HepG2 (cell line): ENCODE results near the gene SYCE3. TPM values are rescaled to one million over a fixed set of nuclear protein-coding genes. Genes with fewer than 3 reads are reported as not detected.

Source experiments
- ATAC-seq: fragments of 200-7000 bp; cut with Tn5 transposase; 3 replicates; pipeline ENCODE4 v1.9.1; 2020; ENCODE audit warnings: mild to moderate bottlenecking, moderate library complexity
- BruUV-seq: library from RNA; stranded (reverse); fragments of 400-500 nt; replicated peaks from 2 replicates; lab custom pipeline; 2021; lab: Mats Ljungman, UMichigan
- CTCF ChIA-PET: fragments of 300-600 bp; formaldehyde crosslinking; extraction: SDS; loops from one replicate; lab custom pipeline; 2021; ENCODE audit warnings: low total read pairs, inconsistent platforms, low intra/inter-chr PET ratio; lab: Yijun Ruan, JAX
- POLR2A ChIA-PET: fragments of 350-600 bp; sonication (Branson Sonifier 250); formaldehyde crosslinking; loops from one replicate; lab custom pipeline; 2020; ENCODE audit warnings: antibody characterized with exemption, inconsistent platforms; lab: Yijun Ruan, JAX
- DNase-seq: peaks from one replicate; pipeline ENCODE4 v3.0.0-alpha.2; 2015; ENCODE audit warnings: low spot score
- FAIRE-seq: peaks from 3 replicates; lab custom pipeline; 2011; peaks lifted over from hg19 to GRCh38; lab: Jason Lieb, UNC
- H2AFZ ChIP-seq: one replicate; pipeline ENCODE4 v1.6.1; 2011; ENCODE audit warnings: low read length, inconsistent platforms
- H3K27ac ChIP-seq: fragments of 300-600 bp; 3 replicates; pipeline ENCODE4 v1.8.0; 2011; ENCODE audit warnings: mixed run types, mild to moderate bottlenecking, mixed read lengths, low read length, inconsistent platforms; ENCODE audit not compliant: insufficient read depth; ENCODE audit errors: extremely low read length
- H3K27me3 ChIP-seq, 2 experiments: fragments of 200-600 bp in 1 of 2; 2 replicates in 1 of 2; 3 replicates in 1 of 2; pipeline versions ENCODE4 v1.6.0 to v1.8.0; 2011; ENCODE audit warnings: low read length in 2 of 2, mild to moderate bottlenecking in 2 of 2, moderate library complexity in 2 of 2, inconsistent platforms in 1 of 2; ENCODE audit not compliant: insufficient read depth in 2 of 2, control insufficient read depth in 1 of 2
- H3K36me3 ChIP-seq, 2 experiments: fragments of 200-600 bp in 1 of 2; replicated peaks in 1 of 2; 2 replicates in 1 of 2; 3 replicates in 1 of 2; pipeline versions ENCODE4 v1.5.1 to v1.8.0; 2011; ENCODE audit warnings: low read length in 2 of 2, inconsistent platforms in 1 of 2; ENCODE audit not compliant: insufficient read depth in 2 of 2, control insufficient read depth in 1 of 2
- H3K4me1 ChIP-seq: 2 replicates; pipeline ENCODE4 v1.5.1; 2012; ENCODE audit warnings: low read length, inconsistent platforms; ENCODE audit not compliant: insufficient read depth
- H3K4me2 ChIP-seq: 2 replicates; pipeline ENCODE4 v1.6.0; 2011; ENCODE audit warnings: low read depth, low read length, inconsistent platforms
- H3K4me3 ChIP-seq, 3 experiments: fragments of 200-600 bp in 1 of 3; sonication (generic), shearing (Covaris generic) in 1 of 3; replicated peaks in 1 of 3; 2 replicates each; pipeline ENCODE4 v1.5.1; 2011 to 2016; ENCODE audit warnings: low read length in 3 of 3, inconsistent platforms in 2 of 3, low read depth in 2 of 3, mild to moderate bottlenecking in 2 of 3, control low read depth in 1 of 3, mixed read lengths in 1 of 3; ENCODE audit not compliant: insufficient read depth in 1 of 3
- H3K79me2 ChIP-seq: one replicate; pipeline ENCODE4 v1.6.1; 2011; ENCODE audit warnings: low read length, inconsistent platforms; ENCODE audit not compliant: insufficient read depth
- H3K9ac ChIP-seq: 2 replicates; pipeline ENCODE4 v1.6.0; 2011; ENCODE audit warnings: mild to moderate bottlenecking, low read depth, low read length, inconsistent platforms; ENCODE audit not compliant: insufficient read depth
- H3K9me3 ChIP-seq: 2 replicates; pipeline ENCODE4 v1.5.1; 2012; ENCODE audit warnings: mild to moderate bottlenecking, low read length
- H4K20me1 ChIP-seq: 2 replicates; pipeline ENCODE4 v1.6.0; 2011; ENCODE audit warnings: inconsistent platforms, mild to moderate bottlenecking, low read length, moderate library complexity; ENCODE audit not compliant: insufficient read depth
- AGO2 ChIP-seq: fragments of 200-400 bp; formaldehyde crosslinking; optimal IDR thresholded peaks from 2 replicates; pipeline ENCODE3; 2017; ENCODE audit warnings: mild to moderate bottlenecking, low read depth, low read length, moderate library complexity
- CERS6 ChIP-seq: sonication (generic); formaldehyde crosslinking; IDR thresholded peaks from 2 replicates; pipeline ENCODE4 v1.5.0; 2020; ENCODE audit warnings: missing genetic modification reagents
- GATA4 ChIP-seq: sonication (generic); IDR thresholded peaks from 2 replicates; pipeline ENCODE4 v1.6.1; 2016; ENCODE audit warnings: antibody characterized with exemption, low read depth, borderline replicate concordance
- GLMP ChIP-seq: sonication (generic); formaldehyde crosslinking; IDR thresholded peaks from 2 replicates; pipeline ENCODE4 v1.9.0; 2021; ENCODE audit warnings: missing genetic modification reagents, mild to moderate bottlenecking, borderline replicate concordance
- GTF2F1 ChIP-seq: fragments of 150-350 bp; IDR thresholded peaks from 2 replicates; pipeline ENCODE4 v1.6.1; 2014; ENCODE audit warnings: low read length
- IKZF5 ChIP-seq: IDR thresholded peaks from 2 replicates; pipeline ENCODE4 v1.6.1; 2018; ENCODE audit warnings: missing genetic modification reagents, mild to moderate bottlenecking, missing compliant biosample characterization
- KDM6A ChIP-seq: IDR thresholded peaks from 2 replicates; pipeline ENCODE4 v1.6.1; 2016; ENCODE audit warnings: low read depth
- MTA3 ChIP-seq: sonication (generic); formaldehyde crosslinking; IDR thresholded peaks from 2 replicates; pipeline ENCODE4 v1.4.0; 2020; ENCODE audit warnings: missing genetic modification reagents
- ZBTB33 ChIP-seq: sonication (generic); formaldehyde crosslinking; IDR thresholded peaks from 2 replicates; pipeline ENCODE4 v1.4.0; 2020; ENCODE audit warnings: missing genetic modification reagents
- ZFP37 ChIP-seq: sonication (generic); formaldehyde crosslinking; IDR thresholded peaks from 2 replicates; pipeline ENCODE4 v1.4.0; 2020; ENCODE audit warnings: missing genetic modification reagents, borderline replicate concordance
- ZMYM3 ChIP-seq: sonication (generic); formaldehyde crosslinking; IDR thresholded peaks from 2 replicates; pipeline ENCODE4 v1.5.1; 2020; ENCODE audit warnings: mild to moderate bottlenecking, missing genetic modification reagents
- ZNF547 ChIP-seq: sonication (generic); formaldehyde crosslinking; IDR thresholded peaks from 2 replicates; pipeline ENCODE4 v1.5.1; 2020; ENCODE audit warnings: mild to moderate bottlenecking, missing genetic modification reagents
- whole genome bisulfite sequencing: methylation state at CpG from one replicate; pipeline ENCODE4 v1.1.6; 2017; ENCODE audit warnings: low lambda C conversion rate; 5-methylcytosine and 5-hydroxymethylcytosine counted together
- in situ Hi-C: cut with HindIII; loops from 2 replicates; pipeline ENCODE4 v1.10.0; 2017; ENCODE audit warnings: low pct_unique_long_range_greater_than_20kb; ENCODE audit not compliant: extremely low pct_ligation_motif_present
- intact Hi-C: fragments of 100-400 bp; cut with micrococcal nuclease; formaldehyde crosslinking; loops from one replicate; pipeline ENCODE4 v1.10.0; 2022; ENCODE audit not compliant: unreplicated experiment
- polyA plus RNA-seq, 8 experiments: library from polyadenylated mRNA; depleted of rRNA in 3 of 8; stranded (reverse) in 7 of 8; unstranded in 1 of 8; fragments of >200 nt; fragmentation: Illumina TruSeq in 4 of 8; extraction: Trizol in 4 of 8; gene quantifications; 2 replicates each; pipeline versions ENCODE4 v1.2.1 to v1.2.3, GENCODE V29; 2011 to 2016; ENCODE audit warnings: low read depth in 4 of 8, missing spikeins in 1 of 8, mixed read lengths in 1 of 8; ENCODE audit not compliant: insufficient read depth in 1 of 8
- total RNA-seq, 5 experiments: library from RNA; depleted of rRNA; stranded (reverse); fragments of >200 nt; fragmentation: Illumina TruSeq; extraction: Trizol; gene quantifications; 2 replicates each; pipeline ENCODE4 v1.2.3, GENCODE V29; 2016; ENCODE audit warnings: low read depth in 1 of 5
- TF ChIP-seq, protein P1 (sequence below): sonication (generic); formaldehyde crosslinking; IDR thresholded peaks from 2 replicates; pipeline ENCODE4 v1.4.0; 2020; ENCODE audit warnings: missing genetic modification reagents, borderline replicate concordance

SYCE3 gene
- total and polyA plus RNA-seq, 2 of the 13 experiments (the other 11 are each of a cell fraction or from before 2014, with no cell fraction given): not detected

- BruUV-seq: no TSS peak
- peak overlapping the region; percentile 94 for H3K27ac ChIP-seq
- no peaks in the 10 kb centered on the region for H3K27me3 ChIP-seq
- in situ Hi-C loops: no loop called here
- 88% methylated on average over 1 of the region's 25 CpGs for WGBS
- peaks cover 20% of the 10 kb centered on the region for H3K79me2 ChIP-seq
- POLR2A ChIA-PET: interaction anchor here (0.7 to 4.2 kb wide), 16 partner anchors 11 to 273 kb away, joined by 3 to 97 read pairs (median 13); partner anchors contain the start of genes CHKB, DENND6B, HDAC10 and KLHDC7B
- peaks cover 38% of the 10 kb centered on the region for H3K4me1 ChIP-seq
- H3K9ac ChIP-seq: peak overlapping the region; percentile 91
- H3K4me3 ChIP-seq: peak overlapping the region; percentile 65 to 84 (median 83)
- H2AFZ ChIP-seq: no peak overlapping the region
- ATAC-seq (no peak), DNase-seq (no peak), FAIRE-seq (no peak)
- H4K20me1 ChIP-seq: peaks cover 19% of the 10 kb centered on the region
- peaks cover 8 to 32% of the 10 kb centered on the region in 2 experiments; a peak in 4 of 5 replicates for H3K36me3 ChIP-seq
- peak overlapping the region; percentile 100 for H3K4me2 ChIP-seq
- CTCF ChIA-PET: no interaction called here
- H3K9me3 ChIP-seq: no peaks in the 10 kb centered on the region
- intact Hi-C loops: no loop called here
- TF ChIP-seq GATA4 (no peak), AGO2 (peak; percentile 95), ZBTB33 (CRISPR knock-in tag) (0 out of 2 replicates have a peak, but pooled peaks have one; percentile 1), GTF2F1 (no peak), KDM6A (no peak), ZNF547 (CRISPR knock-in tag) (no peak), ZMYM3 (no peak), ZFP37 (CRISPR knock-in tag) (no peak), CERS6 (no peak), GLMP (no peak), IKZF5 (no peak), MTA3 (no peak)
- TF ChIP-seq, protein P1, sequence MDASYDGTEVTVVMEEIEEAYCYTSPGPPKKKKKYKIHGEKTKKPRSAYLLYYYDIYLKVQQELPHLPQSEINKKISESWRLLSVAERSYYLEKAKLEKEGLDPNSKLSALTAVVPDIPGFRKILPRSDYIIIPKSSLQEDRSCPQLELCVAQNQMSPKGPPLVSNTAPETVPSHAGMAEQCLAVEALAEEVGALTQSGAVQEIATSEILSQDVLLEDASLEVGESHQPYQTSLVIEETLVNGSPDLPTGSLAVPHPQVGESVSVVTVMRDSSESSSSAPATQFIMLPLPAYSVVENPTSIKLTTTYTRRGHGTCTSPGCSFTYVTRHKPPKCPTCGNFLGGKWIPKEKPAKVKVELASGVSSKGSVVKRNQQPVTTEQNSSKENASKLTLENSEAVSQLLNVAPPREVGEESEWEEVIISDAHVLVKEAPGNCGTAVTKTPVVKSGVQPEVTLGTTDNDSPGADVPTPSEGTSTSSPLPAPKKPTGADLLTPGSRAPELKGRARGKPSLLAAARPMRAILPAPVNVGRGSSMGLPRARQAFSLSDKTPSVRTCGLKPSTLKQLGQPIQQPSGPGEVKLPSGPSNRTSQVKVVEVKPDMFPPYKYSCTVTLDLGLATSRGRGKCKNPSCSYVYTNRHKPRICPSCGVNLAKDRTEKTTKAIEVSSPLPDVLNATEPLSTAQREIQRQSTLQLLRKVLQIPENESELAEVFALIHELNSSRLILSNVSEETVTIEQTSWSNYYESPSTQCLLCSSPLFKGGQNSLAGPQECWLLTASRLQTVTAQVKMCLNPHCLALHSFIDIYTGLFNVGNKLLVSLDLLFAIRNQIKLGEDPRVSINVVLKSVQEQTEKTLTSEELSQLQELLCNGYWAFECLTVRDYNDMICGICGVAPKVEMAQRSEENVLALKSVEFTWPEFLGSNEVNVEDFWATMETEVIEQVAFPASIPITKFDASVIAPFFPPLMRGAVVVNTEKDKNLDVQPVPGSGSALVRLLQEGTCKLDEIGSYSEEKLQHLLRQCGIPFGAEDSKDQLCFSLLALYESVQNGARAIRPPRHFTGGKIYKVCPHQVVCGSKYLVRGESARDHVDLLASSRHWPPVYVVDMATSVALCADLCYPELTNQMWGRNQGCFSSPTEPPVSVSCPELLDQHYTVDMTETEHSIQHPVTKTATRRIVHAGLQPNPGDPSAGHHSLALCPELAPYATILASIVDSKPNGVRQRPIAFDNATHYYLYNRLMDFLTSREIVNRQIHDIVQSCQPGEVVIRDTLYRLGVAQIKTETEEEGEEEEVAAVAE (CRISPR knock-in tag): no peak
Measured at GRCh38 chr22:50523806-50524675, 38.7 kb downstream of the SYCE3 start.
